Measurements from ENCODE around the gene EVI5L.
"Not testable (repeated sequence)": the region's sequence is repeated elsewhere in the genome, so short reads cannot be mapped to it uniquely, and the experiment has no call there.

The EVI5L gene

DNA sequence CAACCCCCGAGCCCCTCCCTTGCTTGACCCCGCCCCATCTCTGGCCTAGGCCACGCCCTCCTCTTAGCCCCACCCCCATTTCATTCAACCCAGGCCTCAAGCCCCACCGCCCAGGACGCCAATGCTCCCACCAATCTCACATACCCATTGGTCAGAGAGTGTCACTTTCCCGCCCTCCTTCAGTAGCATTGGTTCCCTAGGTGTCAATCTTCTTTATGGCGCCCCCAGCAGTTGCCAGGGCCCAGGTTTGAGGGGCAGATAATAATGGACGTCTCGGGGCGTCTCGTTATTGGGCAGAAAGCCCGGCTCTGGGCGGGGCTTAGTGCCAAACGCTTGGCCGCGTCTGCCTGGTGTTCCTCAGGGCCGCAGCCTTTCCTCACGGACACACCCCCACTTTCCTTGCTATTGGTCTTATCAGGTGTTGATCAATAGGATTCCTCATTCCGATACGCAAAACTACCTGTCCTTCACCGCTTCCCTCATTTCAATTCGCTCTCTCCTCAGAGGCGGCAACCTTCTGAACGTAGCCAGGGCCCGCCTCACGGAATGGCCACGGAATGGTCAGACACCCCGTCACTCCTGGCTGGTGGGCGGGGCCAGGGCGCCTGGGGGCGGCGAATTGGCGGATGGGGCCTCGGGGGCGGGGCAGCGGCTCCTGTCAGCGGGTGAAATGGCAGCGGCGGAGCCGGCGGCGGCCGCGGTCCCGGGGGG, at the start of gene EVI5L:
Gene EVI5L (plus strand): TSS at position 658 of the 711 bp plus-strand sequence. CDS start 16,325 bp downstream, outside the sequence.
- peak; percentile 100 for DNase-seq

DNA sequence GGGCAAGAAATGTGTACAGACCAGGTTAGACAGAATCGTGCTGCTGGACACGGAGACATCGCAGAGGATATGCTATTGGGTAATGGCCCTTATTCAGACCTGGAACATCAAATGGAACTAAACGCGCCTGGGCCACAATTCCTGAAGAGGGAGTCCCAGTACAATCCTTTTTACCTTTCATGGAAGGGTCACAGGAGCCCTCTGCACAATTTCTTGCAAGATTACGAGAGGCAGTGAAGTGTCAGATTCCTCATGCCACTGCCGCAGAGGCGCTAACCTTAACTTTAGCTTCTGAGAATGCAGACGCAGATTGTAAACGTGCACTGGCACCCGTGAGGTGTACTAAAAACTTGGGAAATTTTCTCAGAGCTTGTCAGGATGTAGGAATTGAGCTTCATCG, 48.9 kb upstream of the EVI5L start:
- no peak for DNase-seq

DNA sequence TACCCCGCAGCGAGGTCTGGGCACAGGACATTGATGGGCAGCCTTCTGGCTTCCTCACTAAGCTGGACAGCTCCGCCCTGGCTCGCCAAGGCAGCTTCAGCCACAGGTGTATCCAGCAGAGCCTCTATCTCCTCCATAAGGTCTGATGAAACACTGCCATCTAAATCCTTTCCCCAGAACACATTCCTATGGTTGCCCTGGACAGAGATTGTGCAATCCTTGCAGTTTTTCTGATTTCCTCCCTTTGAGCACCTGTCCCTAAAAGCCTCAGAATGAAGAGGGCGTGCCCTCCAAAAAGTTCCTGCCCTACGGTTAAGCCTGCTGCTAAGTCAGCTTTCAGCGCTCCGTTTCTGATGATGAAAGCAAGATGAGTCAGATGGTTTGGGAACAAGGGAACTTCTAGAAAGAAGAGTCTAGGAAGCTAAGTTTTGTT, 46.0 kb upstream of the EVI5L start:
- no peak for DNase-seq

DNA sequence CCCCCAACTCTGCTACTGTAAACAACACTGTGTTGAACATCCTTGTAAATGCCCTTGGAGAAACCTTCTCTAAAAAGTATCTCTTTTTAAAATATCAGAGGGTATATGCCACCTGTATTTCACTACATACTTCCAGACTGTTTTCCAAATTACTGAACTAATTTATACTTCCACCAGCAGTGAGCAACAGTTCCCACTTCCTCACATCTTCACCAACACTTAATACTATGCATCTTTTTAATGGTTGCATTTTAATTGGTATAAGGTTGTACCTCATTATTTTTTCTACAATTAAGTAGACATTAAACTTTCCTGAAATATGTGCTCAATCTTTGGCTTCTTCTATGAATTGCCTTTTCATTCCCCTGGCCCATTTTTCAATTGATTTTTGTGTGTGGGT, 45.2 kb upstream of the EVI5L start:
- no peak for DNase-seq

DNA sequence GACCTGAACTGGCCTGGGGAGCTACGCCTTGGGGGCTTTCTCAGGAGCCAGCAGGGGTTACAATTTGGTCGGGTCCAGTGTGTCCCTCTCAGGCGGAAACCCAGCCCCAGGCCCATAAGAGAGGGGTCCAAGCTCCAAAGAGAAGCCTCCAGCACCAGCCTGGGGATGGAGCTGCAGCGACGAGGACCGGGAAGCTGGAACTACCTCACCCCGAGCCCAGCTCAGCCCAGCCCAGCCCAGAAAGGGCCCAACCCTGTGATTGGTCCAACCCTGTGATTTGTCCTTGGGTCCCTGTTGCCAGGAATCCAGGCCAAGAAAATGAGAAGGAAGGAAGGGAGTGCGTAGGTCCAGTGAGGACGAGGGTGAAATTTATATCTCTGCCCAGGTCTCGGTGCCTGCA, 42.9 kb upstream of the EVI5L start:
- no peak for DNase-seq

DNA sequence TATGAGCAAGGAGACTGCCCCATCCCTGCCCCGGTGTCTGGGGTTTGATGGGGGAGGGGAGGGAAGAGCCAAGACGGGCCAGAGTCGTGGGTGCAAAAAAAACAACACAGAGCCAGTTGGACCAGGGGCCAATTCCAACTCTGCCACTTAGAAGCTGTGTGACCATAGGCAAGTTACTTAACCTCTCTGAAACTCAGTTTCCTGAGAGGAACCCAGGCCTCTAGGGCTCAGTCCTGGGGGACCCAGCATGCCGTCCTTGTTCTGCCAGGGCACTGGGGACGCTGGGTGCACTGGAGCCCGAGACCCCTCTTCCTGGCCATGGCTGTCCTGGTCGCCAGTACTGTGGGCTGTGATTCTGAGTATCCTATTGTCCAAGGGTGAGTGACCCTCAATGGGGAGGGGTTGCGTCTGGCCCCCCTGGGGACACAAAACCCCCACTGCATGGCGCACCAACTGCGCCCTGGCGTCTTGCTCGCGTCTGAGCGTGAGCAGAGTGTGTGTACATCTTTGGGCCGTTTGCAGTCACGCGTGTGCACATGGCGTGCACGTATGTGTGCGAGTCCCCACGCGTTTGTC, 42.3 kb upstream of the EVI5L start:
- DNase-seq, result no peak

DNA sequence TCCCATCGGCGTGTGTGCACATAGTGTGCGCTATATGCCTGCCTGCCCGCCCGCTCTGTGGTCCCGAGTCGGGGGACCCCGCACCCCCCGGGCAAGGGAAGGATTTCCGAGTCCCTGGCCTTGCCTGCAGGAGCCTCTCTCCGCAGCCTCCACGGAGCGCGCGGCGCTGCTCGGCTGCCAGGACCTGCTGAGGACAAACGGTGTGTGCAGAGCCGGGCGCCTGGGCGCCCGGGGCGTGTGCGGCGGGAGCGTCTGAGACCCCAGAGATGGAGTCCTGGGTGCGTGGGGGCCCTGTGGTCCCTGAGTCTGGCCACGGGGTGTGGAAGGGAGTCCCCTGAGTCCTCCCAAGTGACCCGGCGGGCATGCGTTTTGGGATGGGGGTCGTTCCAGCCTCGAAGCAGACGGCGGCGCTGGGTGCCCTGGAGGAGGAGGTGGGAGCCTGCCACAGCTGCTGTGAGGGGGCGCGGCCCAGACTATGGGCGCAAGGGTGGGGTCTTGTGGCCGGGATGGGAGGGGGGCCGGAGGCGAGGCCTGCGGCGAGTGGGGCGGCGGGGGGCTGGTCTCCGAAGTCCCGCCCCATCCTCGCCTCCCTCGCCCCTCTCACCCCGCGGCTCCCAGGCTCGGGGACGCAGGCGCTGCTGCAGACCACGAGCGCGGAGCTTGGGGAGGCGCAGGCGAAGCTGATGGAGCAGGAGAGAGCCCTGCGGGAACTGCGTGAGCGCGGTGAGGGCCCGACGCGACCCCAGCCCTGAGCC, 41.7 kb upstream of the EVI5L start:
- DNase-seq, result no peak

DNA sequence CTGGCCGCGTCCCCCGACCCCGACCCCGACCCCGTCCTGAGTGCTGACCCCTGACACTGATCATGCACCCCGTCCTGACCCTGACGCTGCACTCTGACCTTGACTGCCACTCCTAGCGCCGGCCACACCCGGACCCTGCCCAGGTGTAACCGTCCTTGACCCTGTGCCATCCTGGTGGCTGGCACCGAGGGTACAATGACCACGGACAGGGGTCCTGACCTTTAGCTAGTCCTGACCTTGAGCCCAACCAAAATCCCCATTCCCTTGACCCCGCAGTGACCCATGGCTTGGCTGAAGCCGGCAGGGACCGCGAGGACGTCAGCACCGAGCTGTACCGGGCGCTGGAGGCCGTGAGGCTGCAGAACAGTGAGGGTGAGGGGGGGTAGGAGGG, 41.1 kb upstream of the EVI5L start:
- no peak for DNase-seq

DNA sequence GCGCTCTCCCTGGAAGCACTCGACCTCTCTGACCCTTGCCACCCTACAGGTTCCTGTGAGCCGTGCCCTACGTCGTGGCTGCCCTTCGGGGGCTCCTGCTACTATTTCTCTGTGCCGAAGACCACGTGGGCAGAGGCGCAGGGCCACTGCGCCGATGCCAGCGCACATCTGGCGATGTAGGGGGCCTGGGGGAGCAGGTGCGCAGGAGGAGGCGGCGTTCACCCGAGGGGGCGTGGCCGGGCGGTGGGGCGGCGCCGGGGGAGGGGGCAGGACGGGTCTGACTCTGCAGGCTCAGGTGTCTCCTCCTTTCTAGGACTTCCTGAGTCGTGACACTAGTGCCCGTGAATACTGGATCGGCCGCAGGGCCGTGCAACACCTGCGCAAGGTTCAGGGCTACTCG, 40.6 kb upstream of the EVI5L start:
- DNase-seq, result no peak

DNA sequence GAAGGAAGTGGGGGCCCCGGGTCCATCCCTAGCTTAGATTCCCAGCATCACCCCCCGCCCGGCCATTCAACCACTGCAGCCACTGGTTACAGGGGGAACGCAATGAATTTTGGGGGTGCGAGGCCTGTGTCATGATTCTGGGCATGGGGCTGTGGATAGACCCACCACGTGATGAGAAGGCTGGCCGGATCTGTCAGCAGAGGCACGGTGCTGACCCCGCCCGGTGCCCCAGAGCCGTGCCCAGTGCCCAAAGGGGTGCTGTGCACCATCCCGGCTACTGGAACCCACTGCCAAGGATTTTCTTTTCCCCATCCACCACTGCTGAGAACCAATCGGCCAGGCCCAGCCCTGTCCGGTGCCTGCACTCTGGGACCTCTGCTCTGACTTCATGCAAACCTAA, 39.6 kb upstream of the EVI5L start:
- no peak for DNase-seq

DNA sequence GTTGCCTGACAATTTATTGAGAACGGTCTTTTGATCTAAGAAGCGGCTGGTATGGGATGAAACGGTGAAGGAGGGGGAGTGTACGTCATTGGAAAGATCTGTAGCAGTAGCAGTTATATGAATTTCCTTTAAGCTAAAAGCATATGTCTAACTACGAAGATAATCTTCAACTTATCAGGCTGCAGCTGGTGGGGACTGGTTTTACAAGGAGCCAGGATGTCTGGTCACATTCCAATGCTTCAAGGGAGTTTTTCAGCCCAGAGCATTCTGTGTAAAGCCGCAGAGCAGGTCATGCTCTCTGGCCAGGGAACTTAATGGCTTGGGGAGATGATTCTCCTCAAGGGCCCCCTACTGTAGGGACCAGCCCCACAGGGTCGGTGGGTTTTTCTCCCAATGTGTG, 37.7 kb upstream of the EVI5L start:
- no peak for DNase-seq

DNA sequence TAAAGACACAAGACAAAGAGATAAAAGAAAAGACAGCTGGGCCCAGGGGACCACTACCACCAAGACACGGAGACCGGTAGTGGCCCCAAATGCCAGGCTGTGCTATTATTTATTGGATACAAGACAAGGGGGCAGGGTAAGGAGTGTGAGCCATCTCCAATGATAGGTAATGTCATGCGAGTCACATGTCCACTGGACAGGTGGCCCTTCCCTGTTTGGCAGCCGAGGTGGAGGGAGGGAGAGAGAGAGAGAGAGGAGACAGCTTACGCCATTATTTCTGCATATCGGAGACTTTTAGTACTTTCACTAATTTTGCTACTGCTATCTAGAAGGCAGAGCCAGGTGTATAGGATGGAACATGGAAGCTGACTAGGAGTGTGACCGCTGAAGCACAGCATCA, 37.3 kb upstream of the EVI5L start:
- not testable (repeated sequence) for DNase-seq

DNA sequence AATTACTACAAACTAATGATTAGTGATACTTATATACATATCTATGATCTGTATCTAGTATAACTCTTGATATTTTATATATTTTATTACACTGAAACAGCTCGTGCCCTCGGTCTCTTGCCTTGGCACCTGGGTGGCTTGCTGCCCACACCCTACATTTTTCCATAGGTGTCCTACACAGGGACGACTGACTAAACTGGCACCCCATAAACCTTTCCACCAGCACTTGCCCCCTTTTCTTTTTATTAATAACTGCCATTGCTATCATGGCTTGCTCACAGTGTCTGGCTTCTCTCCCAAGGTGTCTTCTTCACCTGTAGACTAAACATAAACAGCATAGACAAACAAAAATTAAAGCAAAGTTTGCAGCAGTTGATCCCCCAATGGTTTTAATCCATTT, 36.5 kb upstream of the EVI5L start:
- no peak for DNase-seq

DNA sequence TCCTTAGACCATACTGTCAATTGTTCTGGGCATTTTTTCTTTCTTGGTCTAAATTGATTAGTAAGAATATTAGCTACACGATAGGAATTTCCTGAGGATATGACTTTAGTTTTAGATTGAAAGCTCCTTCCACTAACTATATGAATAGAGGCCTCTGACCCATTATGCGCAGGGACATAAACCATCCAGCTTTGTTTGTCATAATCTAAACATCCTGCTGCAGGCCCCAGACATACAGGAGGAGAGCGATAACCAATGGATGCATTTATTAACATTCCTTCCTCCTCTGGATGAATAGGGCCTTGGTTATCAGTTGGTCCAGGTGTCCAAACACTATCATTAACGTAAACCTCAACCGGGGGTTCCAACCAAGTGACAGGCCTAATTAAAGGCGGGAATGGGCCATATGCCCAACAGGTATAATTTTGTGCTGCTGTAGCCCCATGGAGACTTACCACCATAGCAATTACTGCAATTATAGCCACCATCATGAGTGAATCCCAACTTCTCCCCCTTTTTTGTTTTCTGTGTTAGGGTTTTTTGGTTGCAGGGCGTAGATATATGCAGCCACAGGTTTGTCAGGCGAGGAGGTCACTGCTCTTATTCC, 34.4 kb upstream of the EVI5L start:
- no peak for DNase-seq

DNA sequence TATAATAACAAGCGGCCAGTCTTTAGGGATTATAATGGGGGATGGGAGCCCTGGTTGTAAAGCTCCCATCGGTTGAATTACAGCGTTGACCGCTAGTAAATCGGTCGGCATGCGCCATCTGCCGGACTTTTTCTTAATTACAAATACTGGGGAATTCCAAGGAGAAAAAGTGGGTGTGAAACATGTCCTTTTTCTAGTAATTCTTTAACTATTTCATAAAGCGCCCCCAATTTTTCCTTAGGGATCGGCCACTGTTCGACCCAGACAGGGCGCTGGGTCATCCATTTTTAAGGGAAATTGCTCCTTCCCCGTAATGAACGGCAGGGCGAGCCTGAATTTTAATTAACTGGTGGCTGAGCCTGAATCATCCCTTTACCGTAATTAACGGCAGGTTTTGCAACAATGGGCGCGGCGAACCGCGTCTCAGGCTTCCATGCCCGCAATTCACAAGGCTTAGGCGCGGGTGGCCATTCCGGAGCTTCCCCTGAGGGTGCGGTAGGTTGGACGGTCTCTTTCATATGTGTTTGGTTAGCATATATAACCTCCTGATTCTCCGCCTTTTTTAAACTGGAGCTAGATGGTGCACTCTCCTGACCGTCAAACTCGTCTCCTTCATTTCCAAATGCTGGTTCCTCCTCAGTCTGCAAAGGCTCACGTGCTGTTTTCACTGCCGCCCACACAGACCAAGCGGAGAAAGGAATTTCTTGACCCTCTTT, 30.2 kb upstream of the EVI5L start:
- no peak for DNase-seq

DNA sequence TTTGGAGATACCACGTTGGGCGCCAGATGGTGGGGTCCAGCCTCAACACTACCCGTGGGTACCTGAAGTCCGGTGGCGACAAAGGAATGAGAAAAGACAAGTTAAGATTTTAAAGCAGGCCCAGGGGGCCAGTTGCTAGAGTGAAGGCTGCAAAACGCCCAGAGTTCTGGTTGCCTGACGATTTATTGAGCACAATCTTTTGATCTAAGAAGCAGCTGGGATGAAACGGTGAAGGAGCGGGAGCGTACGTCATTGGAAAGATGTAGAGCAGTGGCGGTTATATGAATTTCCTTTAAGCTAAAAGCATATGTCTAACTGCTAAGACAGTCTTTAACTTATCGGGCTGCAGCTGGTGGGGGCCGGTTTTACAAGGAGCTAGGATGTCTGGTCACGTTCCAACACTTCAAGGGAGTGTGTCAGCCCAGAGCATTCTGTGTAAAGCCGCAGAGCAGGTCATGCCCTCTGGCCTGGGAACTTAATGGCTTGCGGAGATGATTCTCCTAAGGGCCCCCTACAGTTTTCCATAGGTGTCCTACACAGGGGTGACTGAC, 28.9 kb upstream of the EVI5L start:
- DNase-seq, result no peak

DNA sequence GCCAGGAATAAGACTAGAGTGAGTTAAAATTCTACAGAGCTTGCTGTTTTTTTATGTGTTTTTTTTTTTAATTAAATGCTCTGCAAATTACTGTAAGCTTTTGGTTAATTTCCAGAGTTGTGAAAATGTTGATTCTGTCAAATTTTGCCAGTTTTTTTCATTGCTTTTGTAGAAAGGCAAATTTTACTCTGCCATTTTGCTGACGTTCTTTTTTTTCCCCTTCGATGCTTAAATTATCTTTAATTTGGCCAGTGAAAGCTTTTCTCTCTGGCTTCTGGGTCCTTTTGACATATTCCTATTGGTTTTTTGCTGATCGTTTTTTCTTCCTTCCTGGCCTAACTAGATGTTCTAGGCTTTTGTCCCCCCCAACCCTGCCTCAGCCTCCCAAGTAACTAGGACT, 23.8 kb upstream of the EVI5L start:
- DNase-seq, result no peak

DNA sequence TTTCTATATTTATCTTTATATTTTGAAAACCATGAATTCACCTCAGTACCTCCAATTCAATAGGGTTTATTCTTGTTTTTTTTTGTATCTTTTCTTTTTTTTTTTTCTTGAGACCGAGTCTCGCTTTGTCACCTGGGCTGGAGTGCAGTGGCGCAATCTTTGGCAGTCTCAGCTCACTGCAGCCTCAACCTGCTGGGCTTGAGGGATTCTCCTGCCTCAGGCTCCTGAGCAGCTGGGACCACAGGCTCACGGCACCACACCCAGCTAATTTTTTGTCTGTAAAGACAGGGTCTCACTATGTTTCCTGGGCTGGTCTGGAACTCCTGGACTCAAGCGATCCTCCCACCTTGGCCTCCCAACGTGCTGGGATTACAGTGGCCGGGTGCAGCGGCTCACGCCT, 23.1 kb upstream of the EVI5L start:
- DNase-seq, result no peak

DNA sequence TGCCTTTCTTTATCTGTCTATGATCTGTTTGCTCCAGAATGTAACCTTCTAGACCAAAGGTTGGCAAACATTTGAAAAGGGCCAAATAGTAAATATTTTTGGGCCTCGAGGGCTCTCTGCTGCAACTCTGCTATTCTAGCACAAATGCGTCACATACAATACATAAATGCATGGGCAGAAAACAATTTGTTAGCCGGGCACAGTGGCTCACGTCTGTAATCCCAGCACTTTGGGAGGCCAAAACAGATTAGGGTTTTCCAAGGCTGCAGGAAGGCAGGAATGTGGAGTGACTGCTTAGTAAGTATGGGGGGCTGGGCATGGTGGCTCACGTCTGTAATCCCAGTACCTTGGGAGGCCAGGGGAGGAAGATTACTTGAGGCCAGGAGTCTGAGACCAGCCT, 21.9 kb upstream of the EVI5L start:
- DNase-seq, result no peak

DNA sequence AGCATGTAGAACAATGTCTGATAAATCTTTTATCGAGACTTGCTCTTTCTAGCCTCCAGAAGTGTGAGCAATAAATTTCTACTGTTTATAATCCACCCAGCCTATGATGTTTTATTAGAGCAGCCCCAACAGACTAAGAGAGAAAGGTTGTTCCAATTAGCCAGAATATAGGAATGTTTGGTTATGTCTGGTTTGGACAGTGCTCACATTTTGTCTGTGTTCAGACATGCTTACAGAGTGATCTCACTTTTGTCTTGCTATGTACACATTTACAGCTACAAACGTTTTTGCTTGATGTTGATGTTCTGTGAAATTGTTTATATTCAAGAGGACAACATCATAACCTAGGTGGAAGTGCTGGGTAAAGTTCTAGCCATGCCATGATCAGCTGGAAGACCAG, 18.0 kb upstream of the EVI5L start:
- DNase-seq, result no peak

DNA sequence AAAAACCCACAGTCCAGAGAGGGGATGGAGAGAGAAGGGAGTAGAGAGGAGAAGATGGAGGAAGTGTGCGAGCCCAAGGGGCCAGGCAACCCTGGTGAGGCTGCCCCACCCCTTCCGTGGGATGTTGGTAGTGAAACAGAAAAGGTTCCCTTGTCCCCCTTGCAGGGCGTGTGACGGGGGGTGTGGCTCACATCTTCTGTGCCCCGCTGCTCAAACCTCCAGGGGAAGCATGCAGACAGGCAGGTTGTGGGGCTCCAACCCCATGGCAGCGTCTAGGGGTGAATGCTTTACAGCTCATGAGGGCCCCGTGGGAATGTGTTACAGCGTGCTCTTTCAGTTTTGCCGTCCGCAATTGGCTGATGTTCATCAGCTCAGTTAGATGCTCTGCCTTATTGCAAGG, 14.7 kb upstream of the EVI5L start:
- no peak for DNase-seq

DNA sequence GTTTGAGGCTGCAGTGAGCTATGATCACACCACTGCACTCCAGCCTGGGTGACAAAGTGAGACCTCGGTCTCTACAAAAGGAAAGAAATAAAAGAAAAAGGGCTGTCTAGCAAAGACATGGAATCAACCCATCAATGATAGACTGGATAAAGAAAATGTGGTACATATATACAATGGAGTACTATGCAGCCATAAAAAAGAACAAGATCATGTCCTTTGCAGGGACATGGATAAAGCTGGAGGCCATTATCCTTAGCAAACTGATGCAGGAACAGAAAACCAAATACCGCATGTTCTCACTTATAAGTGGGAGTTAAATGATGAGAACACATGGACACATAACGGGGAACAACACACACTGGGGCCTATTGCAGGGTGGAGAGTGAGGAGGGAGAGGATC, 14.0 kb upstream of the EVI5L start:
- not testable (repeated sequence) for DNase-seq

DNA sequence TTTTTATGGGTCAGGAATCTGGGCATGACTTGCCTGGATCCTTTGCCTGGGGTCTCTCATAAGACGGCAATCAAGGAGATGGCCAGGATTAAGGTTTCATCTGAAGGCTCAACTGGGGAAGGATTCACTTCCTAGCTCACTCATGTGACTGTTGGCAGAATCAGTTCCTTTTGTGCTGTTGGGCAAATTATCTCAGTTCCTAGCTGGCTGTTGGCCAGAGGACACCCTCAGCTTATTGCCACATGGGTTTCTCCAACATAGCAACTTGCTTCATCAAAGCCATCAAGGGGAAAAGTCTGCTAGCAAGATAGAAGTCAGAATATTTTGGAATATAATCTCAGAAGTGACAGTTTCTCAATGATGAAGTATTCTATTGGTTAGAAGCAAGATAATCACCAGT, 12.2 kb upstream of the EVI5L start:
- no peak for DNase-seq

Measured in DMS79 (cell line).